H1 (cell line): ENCODE results near the gene MGLL. TPM values are rescaled to one million over a fixed set of nuclear protein-coding genes. Genes with fewer than 3 reads are reported as not detected.
A peak's percentile ranks its signal among the peaks of the same experiment; 100 is the strongest.

Experiments used
- CTCF ChIA-PET: fragments of 300-600 bp; sonication (Branson Sonifier 250); formaldehyde crosslinking; loops from one replicate; lab custom pipeline; 2021; ENCODE audit not compliant: partially characterized antibody; lab: Charles Lee
- POLR2A ChIA-PET: fragments of 300-600 bp; sonication (Branson Sonifier 250); formaldehyde crosslinking; loops from one replicate; lab custom pipeline; 2021; ENCODE audit warnings: inconsistent platforms; ENCODE audit not compliant: partially characterized antibody; lab: Charles Lee
- DNase-seq, 2 experiments: peaks; one replicate each; pipeline versions ENCODE4 v3.0.0 to v3.0.0-alpha.2; 2010 to 2022; ENCODE audit warnings: low spot score in 2 of 2, low read depth in 1 of 2, mixed read lengths in 1 of 2
- FAIRE-seq: peaks from 2 replicates; lab custom pipeline; 2011; peaks lifted over from hg19 to GRCh38; lab: Jason Lieb, UNC
- H2AFZ ChIP-seq: 2 replicates; pipeline ENCODE4 v1.8.1; 2012; ENCODE audit warnings: low read length, inconsistent platforms
- H2AK5ac ChIP-seq: 2 replicates; pipeline ENCODE4 v1.6.1; 2013; ENCODE audit warnings: low read depth, low read length
- H2BK120ac ChIP-seq: replicated peaks from 2 replicates; pipeline ENCODE3; 2013; ENCODE audit warnings: low read depth, low read length, inconsistent platforms
- H2BK12ac ChIP-seq: 2 replicates; pipeline ENCODE4 v1.6.1; 2013; ENCODE audit warnings: low read depth, low read length
- H2BK15ac ChIP-seq: 2 replicates; pipeline ENCODE4 v1.6.1; 2013; ENCODE audit warnings: low read length
- H2BK20ac ChIP-seq: 2 replicates; pipeline ENCODE4 v1.6.1; 2013; ENCODE audit warnings: low read length
- H2BK5ac ChIP-seq: 2 replicates; pipeline ENCODE4 v1.6.1; 2013; ENCODE audit warnings: low read depth, low read length
- H3K14ac ChIP-seq: 2 replicates; pipeline ENCODE4 v1.6.1; 2013; ENCODE audit warnings: inconsistent platforms; ENCODE audit not compliant: insufficient read length
- H3K18ac ChIP-seq: 2 replicates; pipeline ENCODE4 v1.6.1; 2013; ENCODE audit warnings: low read length; ENCODE audit errors: extremely low read depth
- H3K23ac ChIP-seq: 2 replicates; pipeline ENCODE4 v1.6.1; 2013; ENCODE audit warnings: inconsistent platforms; ENCODE audit not compliant: insufficient read length
- H3K23me2 ChIP-seq: 2 replicates; pipeline ENCODE4 v1.6.1; 2013; ENCODE audit warnings: low read depth, low read length
- H3K27ac ChIP-seq: 2 replicates; pipeline ENCODE4 v1.6.1; 2011; ENCODE audit warnings: low read depth, low read length, inconsistent platforms
- H3K27me3 ChIP-seq, 4 experiments: replicated peaks in 1 of 4; 1 replicate in 1 of 4; 2 replicates in 3 of 4; pipeline versions ENCODE4 v1.6.1 to v1.8.1; 2011 to 2013; ENCODE audit warnings: low read length in 3 of 4, mild to moderate bottlenecking in 3 of 4, inconsistent platforms in 2 of 4, mixed read lengths in 2 of 4, moderate library complexity in 1 of 4; ENCODE audit not compliant: control insufficient read depth in 3 of 4, insufficient read depth in 3 of 4; ENCODE audit errors: extremely low read depth in 1 of 4
- H3K36me3 ChIP-seq, 4 experiments: 2 replicates each; pipeline versions ENCODE4 v1.6.1 to v1.8.1; 2011 to 2013; ENCODE audit warnings: mild to moderate bottlenecking in 4 of 4, low read length in 3 of 4, moderate library complexity in 2 of 4, control low read depth in 1 of 4, inconsistent platforms in 1 of 4; ENCODE audit not compliant: insufficient read depth in 4 of 4, control insufficient read depth in 2 of 4
- H3K4ac ChIP-seq: replicated peaks from 2 replicates; pipeline ENCODE3; 2013; ENCODE audit warnings: low read length, low read depth, mixed read lengths, inconsistent platforms; ENCODE audit not compliant: insufficient read length
- H3K4me1 ChIP-seq, 4 experiments: replicated peaks in 1 of 4; 1 replicate in 1 of 4; 2 replicates in 3 of 4; pipeline versions ENCODE4 v1.6.1 to v1.8.1; 2011 to 2013; ENCODE audit warnings: low read length in 3 of 4, inconsistent platforms in 2 of 4, mixed read lengths in 1 of 4; ENCODE audit not compliant: insufficient read depth in 4 of 4, control insufficient read depth in 3 of 4
- H3K4me2 ChIP-seq, 2 experiments: 2 replicates each; pipeline versions ENCODE4 v1.6.1 to v1.8.1; 2011 to 2013; ENCODE audit warnings: low read depth in 2 of 2, low read length in 2 of 2, control low read depth in 1 of 2, inconsistent platforms in 1 of 2, mild to moderate bottlenecking in 1 of 2; ENCODE audit not compliant: insufficient read depth in 1 of 2
- H3K4me3 ChIP-seq, 4 experiments: fragments of 200-600, 300-600 bp in 1 of 4; sonication (generic), shearing (Covaris generic), sonication (Bioruptor Twin) in 1 of 4; 2 replicates each; pipeline versions ENCODE4 v1.5.1 to v1.8.1; 2011 to 2016; ENCODE audit warnings: low read length in 4 of 4, low read depth in 3 of 4, control low read depth in 2 of 4, inconsistent platforms in 2 of 4, mild to moderate bottlenecking in 2 of 4, mixed read lengths in 1 of 4, moderate library complexity in 1 of 4; ENCODE audit not compliant: insufficient read depth in 2 of 4; ENCODE audit errors: extremely low read depth in 1 of 4
- H3K56ac ChIP-seq: replicated peaks from 2 replicates; pipeline ENCODE3; 2013; ENCODE audit warnings: low read depth, mild to moderate bottlenecking, mixed read lengths, low read length, inconsistent platforms; ENCODE audit not compliant: insufficient read length
- H3K79me1 ChIP-seq: 2 replicates; pipeline ENCODE4 v1.6.1; 2013; ENCODE audit warnings: low read depth, low read length, control low read depth
- H3K79me2 ChIP-seq, 2 experiments: 2 replicates each; pipeline versions ENCODE4 v1.6.1 to v1.8.1; 2012 to 2013; ENCODE audit warnings: low read length in 2 of 2, mild to moderate bottlenecking in 2 of 2, inconsistent platforms in 1 of 2; ENCODE audit not compliant: insufficient read depth in 2 of 2, control insufficient read depth in 1 of 2
- H3K9ac ChIP-seq, 4 experiments: replicated peaks in 1 of 4; 1 replicate in 1 of 4; 2 replicates in 3 of 4; pipeline versions ENCODE4 v1.6.1 to v1.8.1; 2011 to 2013; ENCODE audit warnings: low read depth in 3 of 4, low read length in 3 of 4, control low read depth in 2 of 4, mild to moderate bottlenecking in 2 of 4, moderate library complexity in 2 of 4, inconsistent platforms in 1 of 4; ENCODE audit errors: extremely low read depth in 1 of 4
- H3K9me3 ChIP-seq, 2 experiments: 2 replicates each; pipeline versions ENCODE4 v1.6.1 to v1.8.1; 2012 to 2013; ENCODE audit warnings: mild to moderate bottlenecking in 2 of 2, moderate library complexity in 2 of 2, control low read depth in 1 of 2, inconsistent platforms in 1 of 2, low read depth in 1 of 2, low read length in 1 of 2, mixed read lengths in 1 of 2; ENCODE audit not compliant: insufficient read depth in 2 of 2
- H4K20me1 ChIP-seq, 2 experiments: replicated peaks in 1 of 2; 2 replicates each; pipeline versions ENCODE3 to v1.8.1; 2011 to 2013; ENCODE audit warnings: inconsistent platforms in 2 of 2, low read length in 2 of 2, mild to moderate bottlenecking in 1 of 2; ENCODE audit not compliant: insufficient read depth in 2 of 2, control insufficient read depth in 1 of 2
- H4K5ac ChIP-seq: 2 replicates; pipeline ENCODE4 v1.6.1; 2013; ENCODE audit warnings: low read length, low read depth, mixed read lengths, inconsistent platforms; ENCODE audit not compliant: insufficient read length
- H4K8ac ChIP-seq: 2 replicates; pipeline ENCODE4 v1.8.0; 2013; ENCODE audit warnings: mild to moderate bottlenecking, moderate library complexity, low read length, inconsistent platforms; ENCODE audit not compliant: insufficient read depth; ENCODE audit errors: extremely low read depth
- H4K91ac ChIP-seq: replicated peaks from 2 replicates; pipeline ENCODE3; 2013; ENCODE audit warnings: low read length, mixed read lengths, inconsistent platforms; ENCODE audit not compliant: insufficient read length
- CBX5 ChIP-seq: fragments of 300-800, 300-1000 bp; sonication (generic); IDR thresholded peaks from 2 replicates; pipeline ENCODE4 v1.7.1; 2016; ENCODE audit warnings: antibody characterized with exemption, low read length, low read depth
- GTF2F1 ChIP-seq: IDR thresholded peaks from 2 replicates; pipeline ENCODE4 v1.6.1; 2012; ENCODE audit warnings: low read depth, low read length, improper control_type of control experiment, borderline replicate concordance
- HDAC2 ChIP-seq, 2 experiments: fragments of 300-600 bp in 1 of 2; sonication (generic) in 1 of 2; IDR thresholded peaks; 2 replicates each; pipeline ENCODE4 v1.6.1; 2011 to 2012; ENCODE audit warnings: low read depth in 2 of 2, low read length in 2 of 2, mild to moderate bottlenecking in 2 of 2, moderate library complexity in 2 of 2, borderline replicate concordance in 1 of 2, inconsistent platforms in 1 of 2
- NANOG ChIP-seq: IDR thresholded peaks from 2 replicates; pipeline ENCODE4 v1.6.1; 2011; ENCODE audit warnings: low read length, low read depth, mild to moderate bottlenecking, inconsistent platforms; ENCODE audit not compliant: insufficient read depth, poor library complexity, severe bottlenecking
- YY1 ChIP-seq: IDR thresholded peaks from 2 replicates; pipeline ENCODE4 v1.6.1; 2011; ENCODE audit warnings: low read depth, mild to moderate bottlenecking, low read length
- whole genome bisulfite sequencing, 2 experiments: shearing (Covaris generic) in 1 of 2; methylation state at CpG; one replicate each; pipeline versions ENCODE4 v1.1.6 to v1.1.7; 2013 to 2015; ENCODE audit warnings: low lambda C conversion rate in 2 of 2, mixed read lengths in 2 of 2, inconsistent platforms in 1 of 2, low coverage in 1 of 2, missing lambda C conversion rate in 1 of 2; ENCODE audit not compliant: insufficient replicate concordance in 2 of 2, insufficient coverage in 1 of 2, insufficient read length in 1 of 2; ENCODE audit errors: extremely low coverage in 1 of 2, missing lambda C conversion rate in 1 of 2; 5-methylcytosine and 5-hydroxymethylcytosine counted together
- polyA plus RNA-seq, 7 experiments: library from polyadenylated mRNA; depleted of rRNA in 3 of 7; stranded (reverse) in 5 of 7; unstranded in 2 of 7; fragments of >200 nt in 5 of 7; fragments of 200-250 nt in 2 of 7; gene quantifications; 1 replicate in 5 of 7; 2 replicates in 1 of 7; 4 replicates in 1 of 7; pipeline versions ENCODE4 v1.2.1 to v1.2.3, GENCODE V29; 2011 to 2013; ENCODE audit warnings: missing spikeins in 2 of 7, mixed read lengths in 2 of 7
- total RNA-seq: library from RNA; stranded (reverse); fragmentation: NEBNext Ultra II Directional; extraction: Animal tissue kit (Norgen Biotek cat#: 25700); gene quantifications from 2 replicates; pipeline ENCODE4 v1.2.1, GENCODE V29; 2021

MGLL gene
- total and polyA plus RNA-seq, 2 of the 8 experiments (the other 6 are each of a cell fraction or from before 2014, with no cell fraction given): 0.05 to 0.34 TPM

GRCh38 chr3:127707851-127708411, 114.4 kb downstream of the MGLL start:
- H3K56ac ChIP-seq: no peak overlapping the region
- no peak overlapping the region for H2BK15ac ChIP-seq
- H3K27me3 ChIP-seq: no peaks in the 10 kb centered on the region
- H3K4me3 ChIP-seq: no peak overlapping the region
- H2AK5ac ChIP-seq: no peak overlapping the region
- WGBS, 2 experiments: 67% methylated on average over 13 of the region's 13 CpGs; no CpG with 5 or more reads in 1 of the 2 experiments
- POLR2A ChIA-PET: no interaction called here
- H3K23ac ChIP-seq: no peak overlapping the region
- no peak overlapping the region for H2BK12ac ChIP-seq
- H3K27ac ChIP-seq: no peak overlapping the region
- no peak overlapping the region for H4K91ac ChIP-seq
- no peak overlapping the region for H3K4me2 ChIP-seq
- H4K5ac ChIP-seq: no peak overlapping the region
- no peaks in the 10 kb centered on the region for H3K36me3 ChIP-seq
- TF ChIP-seq HDAC2 (IDR thresholded peaks at IDR 0.05; ENCODE audit: borderline replicate concordance in 1 of 2, low read depth in 2 of 2, low read length in 2 of 2) (no peak), NANOG (no peak), GTF2F1 (no peak), YY1 (no peak), CBX5 (no peak)
- TF ChIP-seq, all 59 proteins: peak for 0
- no peak overlapping the region for H3K9ac ChIP-seq
- no peak overlapping the region for H2BK20ac ChIP-seq
- no peaks in the 10 kb centered on the region for H3K79me2 ChIP-seq
- H3K18ac ChIP-seq: no peak overlapping the region
- CTCF ChIA-PET: interaction anchor here (0.8 to 3.4 kb wide), 11 partner anchors 9 to 263 kb away, joined by 3 to 35 read pairs (median 4); no protein-coding TSS in a partner anchor
- no peak overlapping the region for H4K8ac ChIP-seq
- H3K9me3 ChIP-seq: no peaks in the 10 kb centered on the region
- H2AFZ ChIP-seq: peak overlapping the region; percentile 81; the same call in 1 of the 2 replicates
- no peak overlapping the region for H3K4ac ChIP-seq
- no peaks in the 10 kb centered on the region; the same call in 1 of the 2 replicates for H3K79me1 ChIP-seq
- H2BK5ac ChIP-seq: no peak overlapping the region
- DNase-seq: no peak
- FAIRE-seq: no peak
- no peak overlapping the region for H3K14ac ChIP-seq
- H3K23me2 ChIP-seq: no peaks in the 10 kb centered on the region
- no peaks in the 10 kb centered on the region for H4K20me1 ChIP-seq
- no peak overlapping the region for H2BK120ac ChIP-seq
- H3K4me1 ChIP-seq: peaks cover 0 to 8% (median 0%) of the 10 kb centered on the region in 4 experiments; a peak in 3 of 7 replicates
